MM.1S (cell line): ENCODE data around the gene TSPAN17.

ENCODE experiments used
- EZH2 ChIP-seq: fragments of 300-600 bp; sonication (generic); optimal IDR thresholded peaks from 2 replicates; pipeline ENCODE3; 2017; ENCODE audit warnings: low read depth, mild to moderate bottlenecking, antibody characterized with exemption, low read length, mixed read lengths
- EZH2phosphoT487 ChIP-seq: fragments of 300-600 bp; sonication (generic); IDR thresholded peaks from 2 replicates; pipeline ENCODE4 v1.6.1; 2018; ENCODE audit warnings: antibody characterized with exemption, low read length
- TF ChIP-seq, protein P1 (sequence below): fragments of 300-600 bp; sonication (generic); IDR thresholded peaks from 2 replicates; pipeline ENCODE4 v1.5.1; 2016; ENCODE audit warnings: antibody characterized with exemption, low read length, mixed read lengths

DNA sequence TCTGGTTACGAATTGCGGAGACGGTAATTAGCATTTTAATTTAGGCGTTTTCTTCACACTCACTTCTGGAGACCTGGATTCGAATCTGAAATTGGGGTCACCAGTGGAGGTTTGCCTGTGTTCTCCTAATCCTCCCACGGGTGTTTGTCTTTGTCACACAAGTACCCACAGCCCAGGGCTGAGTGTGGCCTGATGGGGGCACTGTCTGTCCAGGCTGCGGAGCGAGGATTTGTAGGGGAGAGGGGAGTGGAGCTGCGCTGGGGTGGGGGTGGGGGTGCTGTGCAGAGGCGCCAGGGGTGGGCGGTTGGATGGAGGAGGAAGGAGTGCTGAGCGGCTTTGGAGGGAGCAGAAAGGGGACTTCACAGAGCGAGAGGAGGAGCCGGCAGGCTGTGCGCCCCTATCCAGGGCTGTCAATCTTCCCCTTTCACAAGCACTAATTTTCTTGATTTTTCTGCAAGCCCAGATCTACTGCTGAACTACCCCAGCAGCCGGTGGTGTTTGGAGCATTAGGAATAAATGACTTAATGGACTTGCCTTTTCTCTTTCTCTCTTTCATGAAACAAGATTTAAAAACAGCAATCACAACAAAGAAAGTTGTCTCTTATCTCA lies 53.1 kb downstream of the TSPAN17 start:
- TF ChIP-seq, protein P1, sequence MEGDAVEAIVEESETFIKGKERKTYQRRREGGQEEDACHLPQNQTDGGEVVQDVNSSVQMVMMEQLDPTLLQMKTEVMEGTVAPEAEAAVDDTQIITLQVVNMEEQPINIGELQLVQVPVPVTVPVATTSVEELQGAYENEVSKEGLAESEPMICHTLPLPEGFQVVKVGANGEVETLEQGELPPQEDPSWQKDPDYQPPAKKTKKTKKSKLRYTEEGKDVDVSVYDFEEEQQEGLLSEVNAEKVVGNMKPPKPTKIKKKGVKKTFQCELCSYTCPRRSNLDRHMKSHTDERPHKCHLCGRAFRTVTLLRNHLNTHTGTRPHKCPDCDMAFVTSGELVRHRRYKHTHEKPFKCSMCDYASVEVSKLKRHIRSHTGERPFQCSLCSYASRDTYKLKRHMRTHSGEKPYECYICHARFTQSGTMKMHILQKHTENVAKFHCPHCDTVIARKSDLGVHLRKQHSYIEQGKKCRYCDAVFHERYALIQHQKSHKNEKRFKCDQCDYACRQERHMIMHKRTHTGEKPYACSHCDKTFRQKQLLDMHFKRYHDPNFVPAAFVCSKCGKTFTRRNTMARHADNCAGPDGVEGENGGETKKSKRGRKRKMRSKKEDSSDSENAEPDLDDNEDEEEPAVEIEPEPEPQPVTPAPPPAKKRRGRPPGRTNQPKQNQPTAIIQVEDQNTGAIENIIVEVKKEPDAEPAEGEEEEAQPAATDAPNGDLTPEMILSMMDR: no peak; the same call in 1 of the 2 replicates
- TF ChIP-seq EZH2: no peak
- TF ChIP-seq EZH2phosphoT487: no peak
